ENCODE results near the gene AKR1B1.

AKR1B1 gene

DNA sequence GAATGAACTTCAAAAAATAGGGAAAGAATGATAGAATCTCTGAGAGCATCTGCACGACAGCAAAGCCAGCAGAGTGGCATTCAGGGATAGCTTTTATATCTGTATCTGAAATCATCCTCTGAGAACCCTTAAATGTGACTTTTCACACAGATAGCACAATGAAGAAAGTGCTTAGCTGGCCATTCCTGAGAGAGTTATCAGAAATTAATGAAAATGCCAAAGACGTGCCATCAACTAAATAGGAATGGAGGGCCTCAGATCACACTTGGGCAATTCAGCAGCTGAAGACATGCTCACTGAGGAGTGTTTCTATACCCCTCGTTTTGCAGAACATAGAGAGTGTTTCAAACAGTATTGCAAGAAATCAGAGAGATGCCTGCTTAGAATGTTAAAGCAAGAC, 51.6 kb downstream of the AKR1B1 start:
- no peak for DNase-seq

DNA sequence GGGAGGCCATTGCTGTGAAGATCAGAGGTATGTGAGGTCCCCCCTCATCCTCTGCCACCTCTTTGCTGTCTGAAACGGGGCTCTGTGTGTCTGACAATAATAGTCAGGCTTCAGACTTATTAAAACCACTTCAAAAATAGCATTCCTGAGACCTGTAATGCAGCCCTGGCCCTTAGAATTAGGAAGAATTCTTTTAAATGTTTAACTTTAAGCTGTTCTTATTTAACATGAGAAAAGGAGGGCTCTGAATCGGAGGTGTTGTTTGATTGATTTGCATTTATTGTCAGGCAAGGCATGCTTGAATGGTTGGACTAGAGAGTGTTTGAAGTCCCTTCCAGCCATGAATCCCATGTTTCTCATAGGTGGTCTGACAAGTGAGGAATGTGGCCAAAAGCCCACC, 52.5 kb downstream of the AKR1B1 start:
- no peak for DNase-seq

DNA sequence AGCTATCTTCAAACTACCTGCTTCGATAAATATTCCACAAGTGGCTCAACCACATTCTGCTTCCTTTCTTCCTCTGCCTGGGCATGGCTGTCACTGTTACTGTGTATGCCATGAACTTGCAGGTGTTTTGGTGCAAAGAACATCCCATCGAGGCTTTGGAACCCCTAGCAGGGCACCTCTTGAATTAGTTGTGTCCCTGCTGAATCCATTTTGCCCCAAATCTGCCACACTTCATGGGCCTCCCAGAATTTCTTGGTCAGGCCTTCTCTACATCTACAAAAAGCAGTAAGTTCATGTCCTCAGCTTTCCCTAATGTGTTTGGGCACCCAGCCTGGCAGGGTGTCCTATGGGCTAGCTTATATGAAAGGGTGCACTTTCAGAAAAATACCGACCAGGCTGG, 53.6 kb downstream of the AKR1B1 start:
- DNase-seq: no peak

DNA sequence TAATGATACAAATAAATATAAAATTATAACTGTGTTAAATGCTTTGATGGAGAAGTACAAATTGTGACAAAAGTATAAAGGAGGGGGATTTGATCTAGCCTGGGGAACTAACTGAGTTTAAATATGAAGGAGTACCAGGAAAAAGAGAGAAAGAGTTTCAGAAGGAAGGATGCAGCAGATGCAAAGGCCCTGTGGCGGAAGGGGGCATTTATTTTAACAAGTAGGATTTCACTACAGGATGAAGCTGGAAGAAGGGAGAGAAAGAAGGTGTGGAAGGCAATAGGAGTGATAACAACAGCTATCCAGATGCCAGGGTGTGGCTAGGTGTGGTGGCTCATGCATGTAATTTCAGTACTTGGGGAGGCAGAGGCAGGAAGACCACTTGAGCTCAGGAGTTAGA, 55.8 kb downstream of the AKR1B1 start:
- no peak for DNase-seq

DNA sequence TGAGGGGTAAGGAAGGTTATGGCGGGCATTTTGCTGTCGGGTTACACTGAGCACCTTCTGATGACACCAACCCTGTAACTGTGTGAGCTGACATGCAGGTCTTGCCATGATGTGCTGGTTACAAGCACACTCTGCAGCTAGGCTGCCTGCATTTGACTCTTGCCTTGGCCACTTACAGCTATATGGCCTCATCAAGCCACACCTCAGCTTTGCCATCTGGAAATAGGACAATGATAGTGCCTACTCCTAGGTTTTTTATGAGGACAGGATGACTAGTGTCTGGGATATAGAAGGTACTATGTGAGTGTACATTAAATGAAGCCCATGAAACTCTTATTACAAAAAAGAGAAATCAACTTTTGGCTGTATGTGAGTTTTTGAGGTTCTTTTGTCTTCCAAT, 58.0 kb downstream of the AKR1B1 start:
- DNase-seq: no peak

DNA sequence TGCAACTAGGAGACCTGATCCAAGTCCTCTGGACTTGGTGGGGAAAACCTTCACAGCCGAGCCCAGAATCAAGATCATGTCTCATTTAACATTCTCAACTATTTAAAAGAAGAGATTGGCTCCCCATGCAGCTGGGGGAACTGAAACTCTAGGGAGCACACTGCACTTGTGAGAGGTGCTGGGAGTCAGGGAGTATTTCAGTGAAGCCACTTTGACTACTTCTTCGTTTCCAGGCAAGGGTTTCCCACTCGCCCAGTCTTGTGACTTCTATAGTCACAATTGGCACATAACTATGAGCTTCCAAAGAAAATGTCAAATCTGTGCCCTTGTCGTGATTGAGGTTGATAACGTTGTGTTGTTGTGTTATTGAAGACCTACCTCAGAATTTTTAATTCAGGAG, 62.9 kb downstream of the AKR1B1 start:
- DNase-seq: no peak

DNA sequence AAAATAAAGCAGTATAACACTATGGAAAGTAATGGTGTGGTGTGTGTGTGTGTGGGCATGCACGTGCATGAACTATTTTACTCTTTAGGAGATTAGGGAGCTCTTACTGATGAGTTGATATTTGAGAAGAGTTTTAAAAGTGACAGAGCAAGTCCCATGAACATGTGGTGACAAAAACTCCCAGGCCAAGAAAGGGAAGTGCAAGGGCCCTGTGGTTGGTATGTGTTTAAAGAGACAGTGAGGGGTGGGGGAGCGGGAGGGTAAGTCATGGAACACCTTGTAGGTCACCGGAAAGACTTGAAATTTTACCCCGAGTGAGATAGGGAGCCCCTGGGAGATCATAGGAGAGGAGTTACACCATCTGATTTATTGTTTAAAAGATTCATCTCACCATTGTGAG, 63.3 kb downstream of the AKR1B1 start:
- DNase-seq: no peak

DNA sequence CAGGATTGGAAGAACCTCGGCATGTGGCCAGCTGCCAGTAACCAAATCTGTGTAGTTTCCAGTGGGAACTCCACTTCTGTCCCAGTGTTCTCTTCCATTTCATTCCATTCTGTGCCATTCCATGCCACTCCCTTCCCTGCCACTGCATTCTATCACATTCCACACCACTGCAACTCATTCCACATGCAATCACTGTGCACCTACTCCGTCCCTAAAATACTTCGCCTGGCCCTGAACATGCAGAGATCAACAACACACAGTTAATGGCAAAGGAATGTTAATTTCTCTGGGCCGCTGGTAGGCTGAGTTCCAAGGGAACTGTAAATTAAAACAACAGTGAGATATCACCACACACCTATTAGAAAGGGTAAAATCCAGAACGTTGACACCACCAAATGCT, 64.8 kb downstream of the AKR1B1 start:
- DNase-seq: no peak
